Cerebellar nuclear complex (tissue), 1 donor: ENCODE results near the gene AGAP1.
"Not testable (repeated sequence)": the region's sequence is repeated elsewhere in the genome, so short reads cannot be mapped to it uniquely, and the experiment has no call there.

Experiments
- DNase-seq, 2 experiments: peaks; one replicate each; lab custom pipeline; 2025; lab: John Stamatoyannopoulos, UW

Gene AGAP1

DNA sequence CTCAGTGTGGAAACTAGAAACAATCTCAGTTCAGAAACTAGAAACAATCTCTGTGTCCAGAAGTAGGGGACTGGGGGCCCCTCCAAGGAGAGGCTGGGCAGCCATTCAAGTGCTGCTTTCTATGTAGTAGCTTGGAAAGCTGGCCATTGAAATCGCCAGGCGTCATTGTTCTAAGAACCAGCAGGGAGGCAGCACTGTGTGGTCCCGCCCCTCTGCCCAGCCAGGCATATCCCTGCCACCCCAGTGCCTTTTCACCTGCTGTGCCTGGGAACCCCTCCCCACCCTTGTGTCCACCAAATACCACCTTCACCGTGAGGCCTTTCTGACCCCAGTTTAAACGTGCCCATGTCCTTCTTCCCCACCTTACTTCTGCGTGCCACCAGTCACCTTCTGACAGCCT is 452.7 kb downstream of the AGAP1 start:
- no peak for DNase-seq

GRCh38 chr2:235947055-235947454 is 453.2 kb downstream of the AGAP1 start:
- not testable (repeated sequence) for DNase-seq

DNA sequence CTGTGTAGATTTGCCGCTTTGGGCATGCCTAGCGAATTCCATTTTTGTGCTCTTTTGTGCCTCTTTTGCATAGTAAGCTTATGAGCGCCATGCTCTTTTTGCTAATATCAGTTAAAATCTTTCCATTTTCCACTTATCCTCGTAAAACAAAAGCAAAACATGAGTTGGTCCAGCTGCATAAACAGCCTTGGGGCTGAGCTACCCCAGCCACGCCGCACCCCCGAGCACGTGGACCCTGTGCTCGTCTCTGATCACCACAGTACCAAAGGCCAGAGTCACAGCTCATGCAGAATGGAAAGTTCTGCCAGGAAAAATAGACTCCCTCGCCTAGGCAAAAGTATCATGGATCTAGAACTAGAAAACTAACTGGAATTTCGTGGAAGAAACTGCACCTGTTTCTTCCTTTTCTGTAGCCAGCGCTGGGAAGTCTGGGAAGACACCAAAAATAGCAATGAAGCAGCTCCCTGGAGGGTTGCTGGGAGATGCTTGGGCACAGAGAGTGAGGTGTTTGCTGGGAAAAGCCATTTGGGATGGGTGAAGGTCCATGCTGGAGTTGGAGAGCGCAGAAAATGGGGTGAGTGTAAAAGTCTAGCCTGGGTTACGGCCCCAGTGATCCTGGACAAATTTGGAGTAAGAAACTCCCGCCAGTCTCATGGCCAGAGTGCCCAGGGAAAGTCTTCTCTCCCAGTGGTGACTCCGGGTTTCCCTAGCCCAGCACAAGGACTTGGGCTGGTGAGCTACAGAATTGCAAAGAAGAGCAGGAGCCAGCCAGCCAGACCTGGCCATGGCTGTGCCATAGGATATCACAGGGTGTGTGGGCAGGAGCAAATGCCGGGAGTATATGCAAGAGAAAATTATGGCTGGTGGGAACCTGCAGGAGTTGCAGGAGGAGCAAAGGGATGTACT is 456.0 kb downstream of the AGAP1 start:
- DNase-seq, result no peak

- no peak for DNase-seq
Observed at GRCh38 chr2:235950473-235950809, 456.6 kb downstream of the AGAP1 start.

DNA sequence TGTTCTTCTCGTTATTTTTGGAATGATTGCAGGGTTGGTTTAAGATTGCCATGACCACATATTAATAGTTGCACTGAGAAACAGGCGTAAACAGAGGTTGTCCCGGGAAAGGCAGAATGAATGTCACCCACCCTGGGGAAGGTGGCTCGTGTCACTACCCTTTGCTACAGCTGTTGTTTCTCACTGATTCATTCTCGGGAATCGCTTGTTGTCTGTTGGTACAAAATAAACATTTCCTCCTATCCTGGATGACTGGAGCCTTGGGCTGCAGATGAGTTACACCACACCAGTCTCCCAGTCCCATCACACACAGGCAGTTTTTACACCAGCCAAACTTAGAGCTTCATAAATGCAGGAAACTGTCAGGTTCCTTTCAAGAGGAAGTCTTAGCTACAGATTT is 457.6 kb downstream of the AGAP1 start:
- no peak for DNase-seq

DNA sequence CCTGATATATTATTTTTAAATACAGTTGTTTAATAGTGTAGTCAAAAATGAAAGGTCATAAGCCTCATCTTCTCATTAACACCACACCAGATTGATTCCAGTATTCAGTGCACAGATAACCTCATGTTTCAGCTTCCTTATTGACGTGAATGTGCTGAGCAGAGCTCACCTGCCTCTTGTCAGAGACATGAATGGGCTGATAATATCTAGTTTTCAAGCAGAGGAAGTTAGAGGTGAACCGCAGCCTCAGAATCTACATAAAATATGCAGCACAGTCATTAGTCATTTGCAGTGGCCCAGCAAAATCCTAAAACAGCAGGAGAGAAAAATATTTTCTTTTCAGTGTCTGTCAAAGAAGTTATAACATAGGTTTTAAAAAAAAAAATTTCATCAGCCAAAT is 458.1 kb downstream of the AGAP1 start:
- DNase-seq, result no peak

- no peak for DNase-seq
Observed at GRCh38 chr2:235952714-235953113, 458.9 kb downstream of the AGAP1 start.

DNA sequence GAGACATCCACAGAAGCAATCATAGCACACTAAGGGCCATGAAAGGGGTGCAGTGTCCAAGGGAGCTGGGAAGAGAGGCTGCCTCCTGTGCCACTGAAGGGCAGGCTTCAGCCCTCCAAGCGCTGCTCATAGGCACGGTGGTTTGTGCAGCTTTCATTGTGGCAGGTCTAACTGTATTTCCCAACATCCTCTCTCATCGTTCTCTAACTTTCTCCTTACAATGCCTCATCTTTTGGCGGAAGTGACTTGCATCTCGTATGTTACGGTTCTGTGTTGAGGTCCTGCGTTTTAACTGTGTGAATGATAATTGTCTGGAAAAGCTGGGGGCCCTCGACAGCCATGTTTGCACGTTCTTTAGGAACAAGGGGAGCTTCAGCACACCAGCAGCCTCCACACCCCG is 460.4 kb downstream of the AGAP1 start:
- no peak for DNase-seq

DNA sequence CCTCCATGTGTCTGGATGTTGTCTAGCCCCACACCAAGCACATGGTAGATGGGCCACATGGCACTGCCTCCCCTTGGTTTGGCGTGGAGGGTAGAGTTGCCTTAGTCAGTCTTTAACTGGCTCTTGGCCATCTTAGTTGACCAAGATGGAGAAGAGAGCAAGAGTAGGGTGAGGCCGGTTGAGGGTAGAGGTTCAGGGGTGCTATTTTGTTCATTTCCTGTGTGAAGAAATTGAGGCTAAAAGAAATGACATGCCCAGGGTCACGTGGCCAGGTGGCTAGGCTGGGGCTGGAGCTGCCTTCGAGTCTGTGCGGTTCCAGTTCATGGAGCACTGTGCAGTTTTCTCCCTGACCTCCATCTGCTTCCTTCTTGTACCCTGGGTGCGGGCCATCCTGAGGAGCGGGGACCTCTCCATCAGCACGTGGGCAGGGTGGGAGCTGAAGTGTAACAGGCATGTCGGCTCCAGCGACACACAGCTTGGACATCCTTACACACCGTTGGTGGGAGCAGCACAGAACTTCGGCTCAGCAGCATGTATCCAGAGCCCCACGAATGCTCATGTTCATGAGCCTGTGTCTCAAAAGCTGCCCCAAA is 461.1 kb downstream of the AGAP1 start:
- no peak for DNase-seq

DNA sequence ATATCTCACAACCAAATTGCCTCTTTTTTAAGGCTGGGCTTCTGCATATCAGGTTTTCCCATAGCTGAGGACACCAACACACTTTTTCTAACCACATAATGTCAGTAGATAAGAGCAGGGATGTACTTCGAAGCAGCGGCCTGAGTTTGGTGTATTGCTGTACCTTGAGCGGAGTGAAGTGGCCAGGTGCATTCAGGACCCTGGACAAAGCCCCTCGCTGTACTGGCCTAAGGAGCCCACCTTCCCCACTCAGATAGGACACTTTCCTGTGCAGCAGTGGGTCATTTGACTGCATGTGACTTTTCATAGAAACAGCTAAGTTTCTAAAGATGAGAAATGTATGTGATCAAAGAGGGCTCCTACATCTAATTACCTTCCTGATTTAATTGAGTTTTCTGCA is 461.8 kb downstream of the AGAP1 start:
- DNase-seq, result no peak

DNA sequence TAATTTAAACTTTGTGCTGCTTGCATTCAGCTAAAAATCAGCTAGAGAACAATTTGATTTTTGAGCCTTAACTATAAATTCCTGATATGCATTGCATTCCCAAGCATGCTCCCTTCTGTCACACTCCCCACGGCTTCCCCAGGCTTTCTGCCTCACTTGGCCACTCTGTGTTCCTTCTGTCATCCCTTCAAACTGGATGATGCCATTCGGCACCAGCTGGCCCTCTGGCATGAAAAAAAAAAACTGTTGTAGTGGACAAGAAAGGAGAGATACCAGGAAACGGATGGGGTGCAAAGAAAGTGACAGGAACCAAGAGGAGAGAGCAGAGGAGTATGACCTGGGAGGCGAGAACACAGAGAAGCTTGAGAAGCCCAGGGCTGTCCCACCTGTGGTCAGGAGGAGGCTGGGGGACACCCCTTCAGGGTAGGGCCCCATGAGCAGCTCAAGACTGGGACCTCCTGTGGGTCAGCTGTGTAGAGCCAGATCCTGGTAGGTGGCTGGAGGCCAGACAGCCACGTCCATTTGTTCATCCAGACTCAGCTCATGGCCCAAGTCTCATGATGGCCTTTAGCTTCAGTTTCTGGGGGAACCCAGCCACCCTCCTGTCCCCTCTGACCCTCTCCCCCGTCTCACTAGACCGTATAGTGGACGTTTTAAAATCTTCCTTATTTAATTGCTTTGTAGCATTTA is 462.6 kb downstream of the AGAP1 start:
- peak; percentile 65 to 91 for DNase-seq

DNA sequence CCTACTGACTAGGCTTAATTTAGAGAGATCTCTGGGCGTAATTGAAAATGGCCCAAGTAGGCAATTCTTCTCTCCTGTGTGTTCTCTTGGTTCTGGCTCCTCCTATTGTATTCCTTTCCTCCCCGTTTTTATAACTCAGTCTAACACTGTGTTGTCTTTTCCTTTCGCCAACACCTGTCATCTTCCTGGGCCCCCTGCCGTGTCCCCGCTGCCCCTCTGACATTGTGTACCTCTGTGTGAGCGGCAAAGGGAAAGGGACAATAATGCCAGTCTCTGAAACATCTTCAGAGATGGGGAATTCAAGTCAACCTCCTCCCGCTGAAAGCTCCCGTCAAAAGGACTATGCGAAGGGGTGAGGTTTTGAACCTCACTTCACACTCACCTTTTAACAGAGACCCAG is 463.4 kb downstream of the AGAP1 start:
- peak; percentile 20 to 32 for DNase-seq

DNA sequence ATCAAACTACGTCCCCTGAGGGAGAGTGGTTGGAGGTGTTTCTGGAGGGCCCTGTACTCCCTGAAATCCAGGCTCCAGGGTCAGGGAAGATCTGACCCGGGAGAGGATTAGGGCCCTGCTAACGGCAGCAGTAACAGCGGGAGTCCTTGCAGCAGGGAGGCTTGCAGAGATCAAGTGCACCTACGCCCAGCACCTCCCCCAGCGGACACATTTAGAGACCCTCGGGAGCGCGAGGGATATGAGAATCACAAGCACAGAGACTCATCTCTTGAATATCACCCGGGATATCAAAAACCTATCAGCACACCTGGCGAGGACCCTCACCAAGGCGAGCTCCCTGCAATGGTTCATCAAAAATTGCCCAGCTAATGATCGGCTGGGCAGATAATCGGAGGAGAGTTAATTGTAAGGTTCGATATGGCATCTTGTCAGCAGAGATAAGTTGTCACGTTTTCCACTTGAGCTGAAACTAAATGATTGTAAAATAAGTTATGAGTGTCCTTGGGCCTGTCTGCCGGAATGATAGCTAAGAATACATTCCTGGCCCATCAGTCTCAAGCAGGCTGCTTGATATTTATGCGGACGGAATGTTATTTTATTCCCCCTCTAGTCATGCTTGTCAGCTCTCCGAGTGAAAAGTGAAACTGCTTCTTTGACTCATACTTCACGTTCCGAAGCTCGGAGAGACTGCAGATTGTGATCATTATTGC is 464.5 kb downstream of the AGAP1 start:
- DNase-seq, result no peak

- no peak for DNase-seq
Observed at GRCh38 chr2:235958931-235959410, 465.1 kb downstream of the AGAP1 start.

- DNase-seq, result no peak
Observed at GRCh38 chr2:235960011-235960715, 466.3 kb downstream of the AGAP1 start.

- no peak for DNase-seq
Observed at GRCh38 chr2:235960716-235961640, 467.1 kb downstream of the AGAP1 start.

- no peak for DNase-seq
Observed at GRCh38 chr2:235961711-235962110, 467.9 kb downstream of the AGAP1 start.

GRCh38 chr2:235963853-235964577 is 470.2 kb downstream of the AGAP1 start:
- no peak for DNase-seq

DNA sequence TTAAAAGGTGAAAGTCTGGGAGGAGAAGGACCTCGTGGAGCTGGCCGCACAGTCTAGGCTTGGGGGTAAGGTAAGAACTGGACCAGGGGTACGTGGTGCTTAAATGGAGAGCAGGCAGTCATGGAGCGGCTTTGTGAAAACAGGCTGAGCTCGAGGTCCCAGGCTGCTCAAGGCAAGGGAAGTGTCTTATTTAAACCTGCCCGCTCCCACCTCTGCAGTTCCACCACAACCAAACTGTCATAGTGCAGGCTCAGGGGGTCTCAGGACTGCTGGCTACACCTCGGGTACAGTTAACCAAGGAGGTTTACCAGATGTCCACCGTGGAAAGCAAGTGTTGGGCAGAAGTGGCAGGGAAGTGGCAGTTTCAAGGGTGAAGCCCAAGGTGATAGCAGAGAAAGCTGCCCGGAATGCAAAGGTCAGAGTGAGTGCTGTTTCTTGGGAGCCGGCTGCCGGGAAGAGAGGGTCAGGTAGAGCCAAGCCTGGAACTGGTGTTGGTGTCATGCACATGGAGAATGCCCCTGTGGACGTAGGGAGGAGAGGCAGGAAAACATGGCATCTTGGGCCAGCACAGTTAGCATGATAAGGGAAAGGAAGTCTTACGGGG is 471.0 kb downstream of the AGAP1 start:
- DNase-seq, result no peak
